ENCODE data around the gene ITPK1. TPM values are rescaled to one million over a fixed set of nuclear protein-coding genes. Genes with fewer than 3 reads are reported as not detected.

ITPK1 gene
- polyA plus RNA-seq, 4 donors: 98.8 to 153 (median 138) TPM

DNA sequence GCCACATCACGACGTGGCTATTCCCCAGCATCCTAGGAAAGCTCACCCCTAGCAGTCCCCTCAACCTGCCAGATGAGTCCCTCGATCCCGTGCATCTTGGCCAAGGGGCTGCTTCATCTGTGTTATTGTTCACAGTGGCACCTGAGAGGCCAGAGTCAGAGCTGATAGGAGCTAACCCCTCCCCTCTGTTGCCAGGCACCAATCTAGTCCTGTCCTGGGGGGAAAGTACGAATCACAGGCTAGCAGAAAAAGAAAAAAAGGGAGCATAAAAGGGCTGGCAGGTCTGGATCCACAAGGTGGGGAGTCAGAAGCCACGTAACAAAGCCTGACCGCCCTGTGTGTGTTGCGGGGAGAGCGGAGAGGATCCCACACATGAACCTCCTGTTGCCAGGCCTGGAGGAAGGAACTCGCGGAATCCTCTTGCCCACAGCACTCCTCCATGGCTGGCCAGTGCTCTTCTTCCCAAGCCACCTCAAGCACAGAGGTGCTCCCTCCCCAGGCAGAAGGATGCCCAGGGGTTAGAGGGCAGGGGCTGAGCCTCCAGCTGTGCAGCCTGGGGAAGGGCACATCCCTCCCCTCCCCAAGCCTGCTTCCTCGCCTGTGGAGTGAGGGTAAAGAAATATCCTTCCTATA, 91.8 kb downstream of the ITPK1 start:
- FAIRE-seq (no peak), DNase-seq (peak; percentile 38 to 86)
- 63 to 72% (median 68%) methylated on average over 12 of the region's 12 CpGs for WGBS, 3 donors
- no peak overlapping the region for H3K4me3 ChIP-seq (ENCODE audit: low read depth in 1 of 3, low read length in 3 of 3)
- H3K27me3 ChIP-seq (ENCODE audit: control insufficient read depth in 3 of 3, insufficient read depth in 3 of 3, low read length in 3 of 3): no peaks in the 10 kb centered on the region
- peaks cover under 1 to 54% (median 3%) of the 10 kb centered on the region in 3 donors for H3K4me1 ChIP-seq (ENCODE audit: control insufficient read depth in 3 of 3, insufficient read depth in 2 of 3, low read depth in 1 of 3, low read length in 2 of 3)
- H3K9me3 ChIP-seq (ENCODE audit: control insufficient read depth in 2 of 2, insufficient read depth in 1 of 2, low read depth in 1 of 2, low read length in 1 of 2): no peaks in the 10 kb centered on the region
- H3K27ac ChIP-seq (ENCODE audit: low read depth in 1 of 3, low read length in 2 of 3): peak overlapping the region in 1 of 3 donors; percentile 83
- H3K36me3 ChIP-seq (ENCODE audit: control insufficient read depth in 3 of 3, insufficient read depth in 2 of 3, low read depth in 1 of 3, low read length in 3 of 3): peaks cover 0 to 60% (median 0%) of the 10 kb centered on the region in 3 donors

DNA sequence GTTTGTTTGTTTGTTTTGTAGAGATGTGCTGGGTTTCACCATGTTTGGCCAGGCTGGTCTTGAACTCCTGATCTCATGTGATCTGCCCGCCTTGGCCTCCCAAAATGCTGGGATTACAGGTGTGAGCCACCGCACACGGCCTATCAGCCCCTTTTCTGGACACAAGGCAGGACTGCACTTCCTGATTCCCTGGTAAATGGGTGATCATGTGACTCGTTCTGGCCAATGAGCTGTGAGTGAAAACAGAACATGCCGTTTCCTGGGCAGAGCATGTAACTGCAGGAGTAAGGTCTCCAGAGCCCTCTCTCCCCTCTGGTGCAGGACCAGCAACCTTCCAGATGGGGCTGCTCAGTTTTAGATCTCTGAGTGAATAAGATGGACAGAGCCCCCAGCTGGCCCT, 92.7 kb downstream of the ITPK1 start:
- peaks cover 0 to 52% (median 0%) of the 10 kb centered on the region in 3 donors for H3K36me3 ChIP-seq (ENCODE audit: control insufficient read depth in 3 of 3, insufficient read depth in 2 of 3, low read depth in 1 of 3, low read length in 3 of 3)
- WGBS, 3 donors: 83 to 87% (median 85%) methylated on average over 5 of the region's 5 CpGs
- peak overlapping the region in 1 of 3 donors; percentile 83 for H3K27ac ChIP-seq (ENCODE audit: low read depth in 1 of 3, low read length in 2 of 3)
- no peak overlapping the region for H3K4me3 ChIP-seq (ENCODE audit: low read depth in 1 of 3, low read length in 3 of 3)
- H3K4me1 ChIP-seq (ENCODE audit: control insufficient read depth in 3 of 3, insufficient read depth in 2 of 3, low read depth in 1 of 3, low read length in 2 of 3): peaks cover 4 to 63% (median 6%) of the 10 kb centered on the region in 3 donors
- H3K27me3 ChIP-seq (ENCODE audit: control insufficient read depth in 3 of 3, insufficient read depth in 3 of 3, low read length in 3 of 3): no peaks in the 10 kb centered on the region
- DNase-seq (peak in 1 of 2 donors; percentile 54), FAIRE-seq (no peak)
- no peaks in the 10 kb centered on the region for H3K9me3 ChIP-seq (ENCODE audit: control insufficient read depth in 2 of 2, insufficient read depth in 1 of 2, low read depth in 1 of 2, low read length in 1 of 2)

DNA sequence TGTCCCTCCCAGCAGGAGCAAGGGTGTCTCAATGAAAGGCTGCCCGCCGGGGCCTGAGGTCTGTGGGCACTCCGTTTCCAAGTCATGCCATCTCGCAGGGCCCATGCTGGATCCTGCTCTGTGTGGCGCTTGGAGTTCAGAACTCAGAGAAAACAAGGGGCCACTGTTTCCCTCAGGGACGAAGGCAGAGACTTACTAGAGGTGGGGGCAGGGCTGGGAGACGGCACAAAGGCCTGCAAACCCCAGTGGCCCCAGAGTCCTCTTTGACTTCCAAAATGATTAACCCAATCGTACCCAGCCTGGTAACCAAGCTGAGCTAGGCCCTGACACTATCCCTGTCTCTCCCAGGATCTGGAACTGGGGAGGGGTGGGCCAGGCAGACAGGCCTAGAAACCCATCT, 95.8 kb downstream of the ITPK1 start:
- Histone ChIP-seq H3K27ac (ENCODE audit: low read depth in 1 of 3, low read length in 2 of 3) (peak overlapping the region in 1 of 3 donors; percentile 39), H3K9me3 (ENCODE audit: control insufficient read depth in 2 of 2, insufficient read depth in 1 of 2, low read depth in 1 of 2, low read length in 1 of 2) (no peaks in the 10 kb centered on the region), H3K4me1 (ENCODE audit: control insufficient read depth in 3 of 3, insufficient read depth in 2 of 3, low read depth in 1 of 3, low read length in 2 of 3) (peaks cover 4 to 79% (median 6%) of the 10 kb centered on the region in 3 donors), H3K4me3 (ENCODE audit: low read depth in 1 of 3, low read length in 3 of 3) (no peak overlapping the region), H3K36me3 (ENCODE audit: control insufficient read depth in 3 of 3, insufficient read depth in 2 of 3, low read depth in 1 of 3, low read length in 3 of 3) (peaks cover 0 to 58% (median 2%) of the 10 kb centered on the region in 3 donors), H3K27me3 (ENCODE audit: control insufficient read depth in 3 of 3, insufficient read depth in 3 of 3, low read length in 3 of 3) (no peaks in the 10 kb centered on the region)
- 45 to 58% (median 48%) methylated on average over 8 of the region's 8 CpGs for WGBS, 3 donors
- peak in 1 of 2 donors; percentile 45 for DNase-seq
- FAIRE-seq: no peak

DNA sequence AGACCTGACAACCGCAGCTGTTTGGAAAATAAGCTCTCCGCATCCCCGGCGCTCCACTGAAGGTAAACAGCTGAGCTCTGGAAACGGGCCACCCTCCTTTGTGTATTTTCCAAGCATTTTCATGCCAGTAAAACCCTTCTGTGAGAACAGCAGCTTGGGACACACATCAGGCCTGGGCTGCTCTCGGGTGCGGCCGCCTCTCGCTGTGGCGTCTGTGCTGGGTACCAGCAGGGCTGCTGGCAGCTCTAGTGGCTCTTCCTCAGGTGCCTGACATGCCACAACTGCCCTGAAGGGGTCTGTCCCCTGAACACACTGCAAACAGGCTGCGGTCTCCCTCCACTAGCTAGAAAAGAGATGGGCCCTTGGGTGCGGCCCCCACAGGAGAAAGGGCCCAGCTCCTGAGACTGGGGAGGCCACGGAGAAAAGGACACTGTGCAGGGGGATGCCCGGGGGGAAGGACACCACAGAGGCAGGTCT, 96.3 kb downstream of the ITPK1 start:
- WGBS, 3 donors: 73 to 86% (median 83%) methylated on average over 14 of the region's 14 CpGs
- FAIRE-seq (no peak), DNase-seq (no peak)
- no peaks in the 10 kb centered on the region for H3K27me3 ChIP-seq (ENCODE audit: control insufficient read depth in 3 of 3, insufficient read depth in 3 of 3, low read length in 3 of 3)
- H3K4me1 ChIP-seq (ENCODE audit: control insufficient read depth in 3 of 3, insufficient read depth in 2 of 3, low read depth in 1 of 3, low read length in 2 of 3): peaks cover 4 to 78% (median 6%) of the 10 kb centered on the region in 3 donors
- H3K4me3 ChIP-seq (ENCODE audit: low read depth in 1 of 3, low read length in 3 of 3): no peak overlapping the region
- peaks cover 0 to 58% (median 2%) of the 10 kb centered on the region in 3 donors for H3K36me3 ChIP-seq (ENCODE audit: control insufficient read depth in 3 of 3, insufficient read depth in 2 of 3, low read depth in 1 of 3, low read length in 3 of 3)
- H3K27ac ChIP-seq (ENCODE audit: low read depth in 1 of 3, low read length in 2 of 3): peak overlapping the region in 2 of 3 donors; percentile 39 to 42
- no peaks in the 10 kb centered on the region for H3K9me3 ChIP-seq (ENCODE audit: control insufficient read depth in 2 of 2, insufficient read depth in 1 of 2, low read depth in 1 of 2, low read length in 1 of 2)

DNA sequence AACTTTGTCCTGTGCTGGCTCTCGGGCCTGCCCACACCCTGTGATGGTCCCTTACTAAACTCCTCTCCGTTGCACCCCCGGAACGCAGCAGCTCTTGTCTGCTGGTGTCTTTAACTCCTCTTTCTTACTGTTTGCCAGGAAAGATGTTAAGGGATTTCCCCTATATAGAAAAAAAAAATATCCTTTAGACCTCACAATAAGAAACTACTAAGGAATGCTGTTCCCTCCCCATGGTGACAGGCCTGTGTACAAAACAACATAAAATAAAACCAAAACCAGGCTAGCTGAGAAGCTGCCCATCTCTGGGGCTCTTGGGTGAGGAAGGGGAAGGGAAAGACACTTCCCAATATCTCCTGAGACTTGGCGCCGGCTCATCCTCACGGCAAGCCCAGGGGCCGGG, 97.4 kb downstream of the ITPK1 start:
- DNase-seq: peak in 1 of 2 donors; percentile 46
- FAIRE-seq: no peak
- Histone ChIP-seq H3K27me3 (ENCODE audit: control insufficient read depth in 3 of 3, insufficient read depth in 3 of 3, low read length in 3 of 3) (no peaks in the 10 kb centered on the region), H3K9me3 (ENCODE audit: control insufficient read depth in 2 of 2, insufficient read depth in 1 of 2, low read depth in 1 of 2, low read length in 1 of 2) (no peaks in the 10 kb centered on the region), H3K27ac (ENCODE audit: low read depth in 1 of 3, low read length in 2 of 3) (peak overlapping the region in 2 of 3 donors; percentile 26 to 30), H3K4me3 (ENCODE audit: low read depth in 1 of 3, low read length in 3 of 3) (no peak overlapping the region), H3K36me3 (ENCODE audit: control insufficient read depth in 3 of 3, insufficient read depth in 2 of 3, low read depth in 1 of 3, low read length in 3 of 3) (peaks cover 0 to 65% (median 2%) of the 10 kb centered on the region in 3 donors), H3K4me1 (ENCODE audit: control insufficient read depth in 3 of 3, insufficient read depth in 2 of 3, low read depth in 1 of 3, low read length in 2 of 3) (peaks cover 4 to 77% (median 11%) of the 10 kb centered on the region in 3 donors)
- 42 to 56% (median 53%) methylated on average over 8 of the region's 8 CpGs for WGBS, 3 donors

DNA sequence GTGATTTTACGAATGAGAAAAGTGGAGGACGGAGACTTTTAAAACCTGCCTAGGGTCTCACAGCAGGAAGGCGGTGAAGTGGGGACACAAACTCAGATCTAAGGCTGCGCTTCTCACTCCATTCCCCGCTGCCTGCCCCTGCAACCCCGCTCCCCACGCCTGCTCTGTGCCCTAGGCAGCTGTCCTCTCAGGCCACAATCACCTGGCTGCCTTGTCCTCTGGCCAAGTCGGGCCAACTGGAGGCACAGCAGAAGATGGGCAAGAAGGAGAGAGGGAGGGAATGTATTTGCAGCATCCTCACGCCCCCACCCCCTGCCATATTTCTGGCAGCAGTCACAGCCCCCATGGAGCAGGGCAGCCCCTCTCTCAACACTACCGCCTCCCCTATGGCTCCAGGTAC, 97.8 kb downstream of the ITPK1 start:
- DNase-seq (no peak), FAIRE-seq (no peak)
- H3K27me3 ChIP-seq (ENCODE audit: control insufficient read depth in 3 of 3, insufficient read depth in 3 of 3, low read length in 3 of 3): no peaks in the 10 kb centered on the region
- H3K4me3 ChIP-seq (ENCODE audit: low read depth in 1 of 3, low read length in 3 of 3): no peak overlapping the region
- WGBS, 3 donors: 85 to 90% (median 88%) methylated on average over 9 to 10 of the region's 10 CpGs
- peak overlapping the region in 2 of 3 donors; percentile 26 to 30 for H3K27ac ChIP-seq (ENCODE audit: low read depth in 1 of 3, low read length in 2 of 3)
- H3K4me1 ChIP-seq (ENCODE audit: control insufficient read depth in 3 of 3, insufficient read depth in 2 of 3, low read depth in 1 of 3, low read length in 2 of 3): peaks cover 6 to 77% (median 11%) of the 10 kb centered on the region in 3 donors
- no peaks in the 10 kb centered on the region for H3K9me3 ChIP-seq (ENCODE audit: control insufficient read depth in 2 of 2, insufficient read depth in 1 of 2, low read depth in 1 of 2, low read length in 1 of 2)
- peaks cover 0 to 63% (median 2%) of the 10 kb centered on the region in 3 donors for H3K36me3 ChIP-seq (ENCODE audit: control insufficient read depth in 3 of 3, insufficient read depth in 2 of 3, low read depth in 1 of 3, low read length in 3 of 3)

DNA sequence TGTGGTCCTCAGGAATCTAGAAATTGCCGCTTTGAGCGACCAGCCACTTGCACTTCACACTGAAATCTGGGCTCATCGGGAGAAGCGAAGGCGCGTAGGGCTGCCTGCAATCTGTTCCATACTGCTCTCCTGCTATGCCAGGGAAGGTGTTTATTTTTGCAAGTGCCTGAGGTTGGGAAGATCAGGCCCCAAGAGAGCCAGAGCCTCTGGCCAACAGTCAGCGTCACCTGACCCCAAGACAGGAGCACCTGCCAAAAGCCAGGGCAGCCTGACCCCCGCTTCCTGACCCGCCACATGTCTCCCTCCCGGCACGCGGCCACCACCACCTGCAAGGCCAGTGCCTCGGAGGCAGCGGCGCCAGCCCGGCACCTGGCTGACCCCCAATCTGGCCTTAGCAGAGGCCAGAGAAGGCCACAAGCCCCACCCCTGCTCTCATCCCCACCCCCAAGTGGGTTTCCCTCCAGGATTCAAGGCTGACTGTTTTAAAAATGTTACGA, 98.4 kb downstream of the ITPK1 start:
- Histone ChIP-seq H3K4me3 (ENCODE audit: low read depth in 1 of 3, low read length in 3 of 3) (no peak overlapping the region), H3K36me3 (ENCODE audit: control insufficient read depth in 3 of 3, insufficient read depth in 2 of 3, low read depth in 1 of 3, low read length in 3 of 3) (peaks cover 0 to 61% (median 2%) of the 10 kb centered on the region in 3 donors), H3K27me3 (ENCODE audit: control insufficient read depth in 3 of 3, insufficient read depth in 3 of 3, low read length in 3 of 3) (no peaks in the 10 kb centered on the region), H3K27ac (ENCODE audit: low read depth in 1 of 3, low read length in 2 of 3) (no peak overlapping the region), H3K9me3 (ENCODE audit: control insufficient read depth in 2 of 2, insufficient read depth in 1 of 2, low read depth in 1 of 2, low read length in 1 of 2) (no peaks in the 10 kb centered on the region), H3K4me1 (ENCODE audit: control insufficient read depth in 3 of 3, insufficient read depth in 2 of 3, low read depth in 1 of 3, low read length in 2 of 3) (peaks cover 6 to 81% (median 12%) of the 10 kb centered on the region in 3 donors)
- FAIRE-seq (no peak), DNase-seq (no peak)
- 70 to 96% (median 77%) methylated on average over 15 to 17 of the region's 17 CpGs for WGBS, 3 donors

DNA sequence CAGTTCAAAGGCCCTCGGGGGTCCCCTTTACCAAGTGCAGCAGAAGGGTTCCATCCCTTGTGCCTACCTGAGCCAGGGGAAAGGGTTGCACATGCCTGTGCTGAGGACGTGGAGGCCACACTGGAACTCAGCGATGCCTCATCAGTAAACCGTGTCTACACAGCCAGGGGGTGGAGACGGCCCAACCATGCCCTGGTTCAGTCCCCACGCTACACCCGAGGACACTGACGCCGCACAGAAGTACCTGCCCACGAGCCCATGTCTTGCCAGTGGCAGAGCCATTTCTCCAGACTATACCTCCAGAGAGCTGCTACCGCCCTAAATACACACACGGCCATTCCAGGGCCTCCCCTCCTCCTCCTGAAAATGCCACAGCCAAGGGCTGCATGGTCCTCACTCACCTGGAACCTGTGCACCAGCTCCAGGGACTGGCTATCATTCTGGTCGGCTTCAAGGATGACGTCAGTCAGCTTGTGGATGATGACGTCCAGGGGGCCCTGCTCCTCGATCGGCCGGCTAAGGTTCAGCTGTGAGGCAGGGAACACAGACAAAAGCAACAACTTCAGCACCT, 99.4 kb downstream of the ITPK1 start:
- no peak overlapping the region for H3K27ac ChIP-seq (ENCODE audit: low read depth in 1 of 3, low read length in 2 of 3)
- FAIRE-seq (no peak), DNase-seq (peak in 1 of 2 donors; percentile 46)
- H3K4me1 ChIP-seq (ENCODE audit: control insufficient read depth in 3 of 3, insufficient read depth in 2 of 3, low read depth in 1 of 3, low read length in 2 of 3): peaks cover 6 to 84% (median 13%) of the 10 kb centered on the region in 3 donors
- H3K9me3 ChIP-seq (ENCODE audit: control insufficient read depth in 2 of 2, insufficient read depth in 1 of 2, low read depth in 1 of 2, low read length in 1 of 2): no peaks in the 10 kb centered on the region
- WGBS, 3 donors: 89 to 96% (median 95%) methylated on average over 18 of the region's 18 CpGs
- H3K4me3 ChIP-seq (ENCODE audit: low read depth in 1 of 3, low read length in 3 of 3): no peak overlapping the region
- H3K36me3 ChIP-seq (ENCODE audit: control insufficient read depth in 3 of 3, insufficient read depth in 2 of 3, low read depth in 1 of 3, low read length in 3 of 3): peaks cover 0 to 59% (median 2%) of the 10 kb centered on the region in 3 donors
- no peaks in the 10 kb centered on the region for H3K27me3 ChIP-seq (ENCODE audit: control insufficient read depth in 3 of 3, insufficient read depth in 3 of 3, low read length in 3 of 3)

Data from small intestine (tissue), 7 donors.